ENCODE results near the gene SNX14.

Gene SNX14, protein sequence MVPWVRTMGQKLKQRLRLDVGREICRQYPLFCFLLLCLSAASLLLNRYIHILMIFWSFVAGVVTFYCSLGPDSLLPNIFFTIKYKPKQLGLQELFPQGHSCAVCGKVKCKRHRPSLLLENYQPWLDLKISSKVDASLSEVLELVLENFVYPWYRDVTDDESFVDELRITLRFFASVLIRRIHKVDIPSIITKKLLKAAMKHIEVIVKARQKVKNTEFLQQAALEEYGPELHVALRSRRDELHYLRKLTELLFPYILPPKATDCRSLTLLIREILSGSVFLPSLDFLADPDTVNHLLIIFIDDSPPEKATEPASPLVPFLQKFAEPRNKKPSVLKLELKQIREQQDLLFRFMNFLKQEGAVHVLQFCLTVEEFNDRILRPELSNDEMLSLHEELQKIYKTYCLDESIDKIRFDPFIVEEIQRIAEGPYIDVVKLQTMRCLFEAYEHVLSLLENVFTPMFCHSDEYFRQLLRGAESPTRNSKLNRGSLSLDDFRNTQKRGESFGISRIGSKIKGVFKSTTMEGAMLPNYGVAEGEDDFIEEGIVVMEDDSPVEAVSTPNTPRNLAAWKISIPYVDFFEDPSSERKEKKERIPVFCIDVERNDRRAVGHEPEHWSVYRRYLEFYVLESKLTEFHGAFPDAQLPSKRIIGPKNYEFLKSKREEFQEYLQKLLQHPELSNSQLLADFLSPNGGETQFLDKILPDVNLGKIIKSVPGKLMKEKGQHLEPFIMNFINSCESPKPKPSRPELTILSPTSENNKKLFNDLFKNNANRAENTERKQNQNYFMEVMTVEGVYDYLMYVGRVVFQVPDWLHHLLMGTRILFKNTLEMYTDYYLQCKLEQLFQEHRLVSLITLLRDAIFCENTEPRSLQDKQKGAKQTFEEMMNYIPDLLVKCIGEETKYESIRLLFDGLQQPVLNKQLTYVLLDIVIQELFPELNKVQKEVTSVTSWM

DNA sequence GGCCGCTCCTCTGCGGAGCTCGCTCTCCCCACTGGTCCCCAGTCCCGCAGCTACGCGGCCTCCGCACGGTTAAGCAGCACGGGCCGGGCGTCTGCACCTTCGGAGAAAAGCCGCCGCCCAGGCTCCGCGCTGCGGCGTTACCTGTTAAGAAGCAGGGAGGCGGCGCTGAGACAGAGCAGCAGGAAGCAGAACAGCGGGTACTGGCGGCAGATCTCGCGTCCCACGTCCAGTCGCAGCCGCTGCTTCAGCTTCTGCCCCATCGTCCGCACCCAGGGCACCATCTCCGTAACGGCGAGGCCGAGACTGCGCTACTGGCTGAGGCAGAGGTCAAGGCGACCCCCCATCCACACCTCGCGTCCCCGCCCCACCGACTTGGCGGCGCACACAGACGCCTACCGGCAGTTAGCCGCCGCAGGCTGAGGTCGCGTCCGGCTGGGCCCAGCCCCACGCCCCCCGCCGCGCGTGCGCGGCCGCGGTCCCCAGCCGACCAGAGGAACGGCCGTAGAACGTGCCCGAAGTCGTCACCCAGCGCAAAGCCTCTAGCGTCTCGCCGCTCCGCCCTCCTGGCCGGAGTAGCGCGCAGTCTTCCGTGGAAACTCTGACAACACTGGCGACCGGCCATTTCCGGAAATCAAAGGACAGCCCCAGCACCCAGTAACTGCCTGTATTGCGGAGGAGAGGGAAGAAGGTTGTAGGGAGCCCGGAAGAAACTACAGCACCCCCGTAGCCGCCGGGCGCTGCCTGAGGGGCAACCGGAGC, at the start of gene SNX14:
Gene SNX14, minus strand, starts transcription at position 421 of the 759 bp plus-strand sequence. Its CDS starts 140 bp downstream, at position 281.
- H3K4me3 ChIP-seq (ENCODE audit: low read depth, low read length), result peak within 1 kb of the TSS; percentile 73
- TF ChIP-seq, protein P1, sequence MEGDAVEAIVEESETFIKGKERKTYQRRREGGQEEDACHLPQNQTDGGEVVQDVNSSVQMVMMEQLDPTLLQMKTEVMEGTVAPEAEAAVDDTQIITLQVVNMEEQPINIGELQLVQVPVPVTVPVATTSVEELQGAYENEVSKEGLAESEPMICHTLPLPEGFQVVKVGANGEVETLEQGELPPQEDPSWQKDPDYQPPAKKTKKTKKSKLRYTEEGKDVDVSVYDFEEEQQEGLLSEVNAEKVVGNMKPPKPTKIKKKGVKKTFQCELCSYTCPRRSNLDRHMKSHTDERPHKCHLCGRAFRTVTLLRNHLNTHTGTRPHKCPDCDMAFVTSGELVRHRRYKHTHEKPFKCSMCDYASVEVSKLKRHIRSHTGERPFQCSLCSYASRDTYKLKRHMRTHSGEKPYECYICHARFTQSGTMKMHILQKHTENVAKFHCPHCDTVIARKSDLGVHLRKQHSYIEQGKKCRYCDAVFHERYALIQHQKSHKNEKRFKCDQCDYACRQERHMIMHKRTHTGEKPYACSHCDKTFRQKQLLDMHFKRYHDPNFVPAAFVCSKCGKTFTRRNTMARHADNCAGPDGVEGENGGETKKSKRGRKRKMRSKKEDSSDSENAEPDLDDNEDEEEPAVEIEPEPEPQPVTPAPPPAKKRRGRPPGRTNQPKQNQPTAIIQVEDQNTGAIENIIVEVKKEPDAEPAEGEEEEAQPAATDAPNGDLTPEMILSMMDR (IDR thresholded peaks at IDR 0.05; ENCODE audit: low read depth, low read length), result no peak

DNA sequence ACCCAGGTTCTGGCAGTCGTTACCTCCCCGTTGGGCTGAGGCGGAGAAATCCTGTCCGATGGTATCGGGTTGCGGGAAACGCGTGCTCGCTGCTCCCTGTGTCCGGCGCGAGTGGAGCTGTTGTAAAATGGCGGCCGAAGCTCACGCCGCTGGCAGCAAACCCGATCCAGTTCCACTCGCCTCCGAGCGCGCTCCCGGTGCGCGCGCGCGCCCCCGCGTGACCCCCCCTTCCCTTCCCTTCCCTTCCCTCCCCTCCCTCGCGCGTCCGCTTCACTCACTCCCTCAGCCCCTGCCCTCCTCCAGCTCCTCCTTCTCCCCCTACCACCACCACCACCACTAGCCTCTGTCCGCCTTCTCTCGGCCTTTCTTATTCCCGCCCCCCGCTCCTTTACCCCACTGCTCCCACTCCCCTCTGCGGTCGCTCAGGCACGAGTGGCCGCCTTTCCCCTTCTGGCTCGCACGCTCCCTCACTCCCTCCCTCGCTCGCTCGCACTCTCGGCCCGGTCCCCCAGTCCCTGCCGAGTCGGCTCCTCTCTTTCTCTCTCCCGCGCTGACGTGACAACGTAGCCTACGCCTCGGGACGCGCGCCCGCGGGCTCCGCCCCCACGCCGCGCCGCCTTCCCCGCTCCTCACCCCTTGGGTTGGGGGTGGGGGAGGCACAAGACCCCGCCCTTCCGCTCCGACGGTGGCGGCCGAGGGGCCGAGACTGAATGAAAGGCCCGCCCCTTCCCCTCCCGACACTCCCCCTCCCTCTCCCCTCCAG, 49.3 kb upstream of the SNX14 start, which contains the start of gene SYNCRIP:
Gene SYNCRIP, minus strand, starts transcription at position 113 of the 763 bp plus-strand sequence. CDS start 1,447 bp downstream, outside the sequence.
- TF ChIP-seq, protein P1 (IDR thresholded peaks at IDR 0.05; ENCODE audit: low read depth, low read length), result no peak
- peak within 1 kb of the TSS; percentile 99 for H3K4me3 ChIP-seq (ENCODE audit: low read depth, low read length)

DNA sequence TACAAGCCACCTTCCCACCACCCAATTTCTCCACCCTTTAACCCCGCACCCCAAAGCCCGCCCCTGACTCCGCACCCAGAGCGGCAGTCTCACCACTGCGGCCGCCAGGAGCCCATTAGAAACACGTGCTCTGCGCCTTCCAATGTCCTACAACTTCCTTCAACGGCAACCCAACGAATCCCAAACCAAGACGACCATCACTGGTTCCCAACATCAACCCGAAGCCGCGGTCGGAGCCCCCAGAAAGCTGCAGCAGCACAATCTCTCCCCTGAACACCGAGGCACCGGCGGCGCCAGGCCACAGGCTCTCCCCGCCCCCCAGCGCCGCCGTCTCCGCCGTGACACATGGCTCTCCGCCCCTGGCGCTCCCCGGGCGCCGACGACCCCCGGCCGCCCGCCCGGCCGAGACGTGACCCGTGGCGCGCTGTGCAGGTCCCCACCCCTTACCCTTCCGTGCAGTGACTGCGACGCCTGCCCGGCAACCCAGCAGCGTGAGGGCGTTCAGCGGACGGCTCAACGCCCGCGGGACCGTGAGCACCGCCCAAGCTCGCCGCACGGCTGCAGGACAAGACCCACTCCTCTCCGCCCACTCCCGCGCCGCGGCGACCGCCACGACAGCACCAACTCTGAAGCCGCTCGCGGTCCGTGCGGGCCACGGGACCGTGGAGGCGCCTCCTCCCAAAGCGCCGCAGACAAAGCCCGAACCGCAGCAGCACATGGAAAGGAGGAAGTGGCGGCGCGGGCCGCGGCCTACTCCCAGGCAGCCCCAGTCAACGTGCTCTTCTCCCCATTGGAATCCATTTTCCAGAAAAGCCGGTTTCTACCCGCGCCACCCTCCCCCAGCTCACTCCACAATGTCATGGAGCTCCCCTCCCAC, 48.5 kb upstream of the SNX14 start:
- TF ChIP-seq, protein P1 (IDR thresholded peaks at IDR 0.05; ENCODE audit: low read depth, low read length), result no peak
- H3K4me3 ChIP-seq (ENCODE audit: low read depth, low read length), result peak overlapping the region; percentile 99

DNA sequence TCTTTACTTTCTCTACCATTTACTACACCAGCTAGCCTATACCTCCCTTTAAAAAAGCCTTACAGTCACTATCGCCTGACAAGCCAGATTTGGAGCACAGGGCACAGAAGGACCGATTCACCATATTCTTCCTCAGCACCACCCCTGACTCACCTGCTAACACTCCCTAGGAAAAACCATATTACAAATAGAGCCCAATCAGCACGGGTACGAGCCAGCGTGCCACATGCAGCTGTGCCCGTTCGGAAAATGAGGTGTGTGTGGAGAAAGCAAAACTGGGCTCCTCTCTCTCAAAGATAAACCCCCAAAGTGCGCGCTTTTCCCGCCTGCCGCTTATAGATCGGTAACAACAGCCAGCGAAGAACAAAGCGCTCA, 47.9 kb upstream of the SNX14 start:
- TF ChIP-seq, protein P1 (IDR thresholded peaks at IDR 0.05; ENCODE audit: low read depth, low read length), result no peak
- H3K4me3 ChIP-seq (ENCODE audit: low read depth, low read length), result peak overlapping the region; percentile 99

DNA sequence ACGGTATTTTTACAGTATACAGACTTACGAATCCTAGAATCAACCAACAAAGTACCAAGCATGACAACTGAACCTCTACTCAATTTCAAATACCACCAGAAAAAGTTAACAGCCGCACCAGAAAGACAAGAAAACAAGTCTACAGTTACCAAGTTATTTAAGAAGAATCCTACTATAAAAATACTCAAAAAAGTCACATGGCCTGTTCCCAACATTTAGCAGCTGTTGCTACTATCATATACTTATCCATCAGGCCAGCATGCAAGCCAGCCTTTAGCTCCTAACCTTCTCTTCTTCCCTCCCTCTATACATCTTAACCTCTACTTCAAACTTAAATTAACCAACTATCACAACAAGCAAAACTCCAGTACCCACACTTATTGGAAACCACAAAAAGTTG, 47.2 kb upstream of the SNX14 start:
- peak overlapping the region; percentile 99 for H3K4me3 ChIP-seq (ENCODE audit: low read depth, low read length)
- TF ChIP-seq, protein P1 (IDR thresholded peaks at IDR 0.05; ENCODE audit: low read depth, low read length), result no peak
